Activated T-cell treated with anti-CD3 and anti-CD28 coated beads for 1 hour (primary cell): ENCODE results near the gene STXBP5.
"Not testable (repeated sequence)": the region's sequence is repeated elsewhere in the genome, so short reads cannot be mapped to it uniquely, and the experiment has no call there.

Experiments used
- DNase-seq: peaks from one replicate; pipeline ENCODE4 v3.0.0-alpha.2; 2020; ENCODE audit warnings: low read depth

The STXBP5 gene

GRCh38 chr6:147298461-147298860, 94.2 kb downstream of the STXBP5 start:
- DNase-seq = no peak

DNA sequence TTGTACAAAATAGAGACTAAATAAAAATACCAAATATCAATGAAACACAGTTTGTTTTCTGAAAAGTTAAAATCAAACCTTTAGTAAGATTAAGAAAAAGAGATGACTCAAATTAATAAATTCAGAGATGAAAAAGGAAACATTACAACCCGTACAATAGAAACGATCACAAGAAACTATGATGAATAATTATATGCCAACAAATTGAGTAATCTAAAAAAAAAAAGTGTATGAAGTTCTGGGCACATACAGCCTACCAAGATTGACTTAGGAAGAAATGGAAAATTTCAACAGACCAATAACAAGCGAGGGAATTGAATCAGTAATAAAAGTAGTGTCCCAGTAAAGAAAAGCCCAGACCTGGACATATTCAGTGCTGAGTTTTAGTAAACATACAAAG, 94.8 kb downstream of the STXBP5 start:
- DNase-seq = no peak

DNA sequence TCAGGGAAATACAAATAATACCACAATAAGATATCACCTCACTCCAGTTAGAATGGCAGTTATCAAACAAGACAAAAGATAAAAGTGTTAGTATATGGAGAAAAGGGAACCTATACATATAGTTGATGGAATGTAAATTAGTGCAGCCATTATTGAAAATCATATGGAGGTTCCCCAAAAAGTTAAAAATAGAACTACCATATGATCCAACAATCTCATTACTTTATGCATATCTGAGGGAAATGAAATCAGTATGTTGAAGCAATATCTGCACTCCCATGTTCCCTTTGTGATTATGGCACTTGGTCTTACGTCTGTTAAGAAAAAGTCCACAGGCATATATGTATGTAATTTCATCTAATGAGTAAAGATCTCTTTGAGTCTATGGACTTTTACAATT, 96.9 kb downstream of the STXBP5 start:
- no peak for DNase-seq

GRCh38 chr6:147304016-147304415, 99.8 kb downstream of the STXBP5 start:
- no peak for DNase-seq

- DNase-seq = no peak
These were observed 106.3 kb downstream of the STXBP5 start for GRCh38 chr6:147310521-147310920.

DNA sequence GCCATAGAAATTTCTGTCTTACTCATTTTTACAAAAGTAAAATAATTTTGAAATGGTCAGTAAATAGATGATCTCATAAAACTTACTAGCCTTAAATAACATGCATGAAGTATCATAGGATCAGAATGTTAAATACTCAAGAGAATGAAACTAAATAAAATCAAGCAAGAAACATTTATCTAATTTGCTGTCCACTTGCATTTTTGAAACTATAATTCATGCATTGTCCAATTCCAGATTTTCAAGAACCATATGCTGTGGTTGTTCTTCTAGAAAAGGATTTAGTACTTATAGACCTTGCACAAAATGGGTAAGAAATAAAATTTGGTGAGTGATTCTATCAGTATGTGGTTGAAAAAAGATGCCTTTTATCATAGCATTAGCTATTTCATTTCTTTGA, 107.0 kb downstream of the STXBP5 start:
- DNase-seq = no peak

- no peak for DNase-seq
These were observed 117.0 kb downstream of the STXBP5 start for GRCh38 chr6:147321260-147321659.

DNA sequence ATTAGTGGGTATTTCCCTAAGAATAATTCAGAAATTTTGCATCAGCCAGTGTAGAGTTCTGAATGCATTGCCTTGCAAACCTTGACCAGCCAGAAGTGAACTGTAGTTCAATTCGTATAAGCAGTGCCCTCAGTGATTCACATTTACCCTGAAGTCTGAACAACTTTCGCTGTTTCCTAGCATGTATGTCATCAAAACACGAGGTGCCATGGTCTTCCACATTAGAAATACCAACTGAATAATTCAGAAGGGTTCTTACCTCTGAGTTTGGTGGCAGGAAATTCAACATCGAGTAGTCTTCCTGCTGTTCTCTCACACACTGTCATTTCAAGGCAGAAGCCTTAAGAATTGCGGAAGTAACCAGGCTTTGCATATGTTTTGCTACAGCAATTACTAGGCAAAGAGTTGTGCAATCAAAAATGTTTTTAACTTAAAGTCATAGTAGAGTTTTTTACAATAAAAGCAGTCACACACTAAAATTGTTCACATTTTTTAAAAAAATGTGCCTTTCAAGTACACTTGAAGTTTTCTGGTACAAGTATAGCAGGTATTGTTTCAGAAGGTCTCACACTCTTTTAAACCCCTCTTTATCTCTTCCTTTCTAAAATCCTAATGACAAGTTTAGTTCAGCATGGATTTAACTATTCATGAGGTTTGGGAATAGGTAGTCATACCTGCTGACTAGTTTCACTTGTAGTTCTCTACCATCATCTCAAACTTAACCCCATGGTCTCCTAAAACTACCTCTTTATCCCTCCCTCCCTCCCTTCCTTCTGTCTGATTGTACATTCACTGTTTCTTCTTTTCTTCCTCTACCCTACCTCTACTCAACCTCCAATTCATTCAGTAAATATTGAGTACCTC, 118.3 kb downstream of the STXBP5 start:
- no peak for DNase-seq

- no peak for DNase-seq
These were observed 121.3 kb downstream of the STXBP5 start for GRCh38 chr6:147325557-147325956.

DNA sequence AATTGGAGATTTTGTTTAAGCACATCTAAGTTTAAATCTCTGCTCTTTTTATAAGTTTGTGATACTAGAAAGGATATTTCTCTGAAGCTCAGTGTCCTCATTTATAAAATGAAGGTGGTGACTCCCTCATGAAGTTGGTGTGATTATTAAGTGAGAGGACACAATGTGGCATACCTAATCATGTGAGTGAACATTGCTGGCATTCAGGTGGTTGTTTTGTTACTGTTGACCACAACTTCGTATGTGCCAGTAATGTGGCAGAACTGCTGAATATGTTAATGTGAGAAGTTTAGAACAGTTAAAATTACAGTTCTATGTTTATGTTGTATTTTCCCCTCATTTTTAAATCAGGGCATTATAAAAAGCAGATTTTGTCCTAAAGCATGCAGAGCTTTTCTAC, 127.2 kb downstream of the STXBP5 start:
- DNase-seq = no peak

GRCh38 chr6:147337921-147338320, 133.7 kb downstream of the STXBP5 start:
- no peak for DNase-seq

DNA sequence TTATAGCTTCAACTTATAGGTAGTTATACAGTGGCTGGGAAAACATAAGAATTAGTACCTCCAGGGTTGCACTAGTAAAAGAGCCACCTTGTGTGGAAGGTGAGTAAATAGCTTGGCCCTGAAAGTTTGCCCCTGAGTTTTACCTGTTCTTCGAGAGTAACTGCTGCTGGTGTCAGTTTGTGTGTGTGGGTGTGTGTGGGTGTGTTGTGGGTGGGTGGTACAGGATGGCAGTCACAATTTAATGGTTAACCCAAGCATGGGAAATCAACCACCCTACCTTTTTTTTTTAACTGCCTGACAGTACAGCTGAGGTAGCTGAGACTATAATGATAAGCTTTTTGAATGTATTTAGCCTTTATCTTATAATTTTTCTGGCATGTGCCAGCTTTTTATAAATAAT, 137.3 kb downstream of the STXBP5 start:
- no peak for DNase-seq

- DNase-seq = no peak
These were observed 141.7 kb downstream of the STXBP5 start for GRCh38 chr6:147345902-147346301.

- no peak for DNase-seq
These were observed 143.1 kb downstream of the STXBP5 start for GRCh38 chr6:147347179-147347881.

- no peak for DNase-seq
These were observed 143.8 kb downstream of the STXBP5 start for GRCh38 chr6:147347882-147348575.

DNA sequence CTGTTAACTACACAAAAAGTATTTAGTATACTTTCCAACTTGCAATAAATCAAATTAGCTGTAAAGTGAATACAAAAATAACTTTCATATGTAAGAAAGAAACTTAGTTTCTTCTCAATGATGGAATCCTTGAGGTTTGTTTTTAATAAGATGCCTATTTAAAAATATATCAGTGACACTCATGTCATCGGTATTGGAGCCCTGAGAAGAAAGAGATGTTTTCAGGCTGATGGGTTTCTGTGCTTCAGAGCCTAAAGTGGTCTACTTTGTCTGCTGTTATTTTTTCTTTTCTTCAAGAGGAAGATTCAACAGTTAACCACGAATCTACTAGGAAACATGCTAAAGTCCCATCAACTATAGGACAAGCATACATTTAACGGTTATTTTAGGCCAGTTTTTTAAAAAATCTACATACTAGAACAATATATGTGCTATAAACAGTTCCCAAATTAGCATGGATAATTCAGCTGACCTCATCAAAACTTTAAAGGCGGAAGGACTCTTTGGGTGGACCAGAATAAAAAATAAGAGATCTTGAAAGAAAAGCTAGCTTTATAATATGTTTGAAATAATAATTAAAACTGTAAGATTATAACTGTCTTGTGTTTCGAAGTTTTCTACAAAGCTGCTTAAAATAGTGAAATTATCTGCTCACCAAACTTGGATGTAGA, 157.2 kb downstream of the STXBP5 start:
- no peak for DNase-seq

- no peak for DNase-seq
These were observed 162.1 kb downstream of the STXBP5 start for GRCh38 chr6:147366290-147366689.

- no peak for DNase-seq
These were observed 167.1 kb downstream of the STXBP5 start for GRCh38 chr6:147371325-147371724.

GRCh38 chr6:147372806-147373205, 168.6 kb downstream of the STXBP5 start:
- no peak for DNase-seq

DNA sequence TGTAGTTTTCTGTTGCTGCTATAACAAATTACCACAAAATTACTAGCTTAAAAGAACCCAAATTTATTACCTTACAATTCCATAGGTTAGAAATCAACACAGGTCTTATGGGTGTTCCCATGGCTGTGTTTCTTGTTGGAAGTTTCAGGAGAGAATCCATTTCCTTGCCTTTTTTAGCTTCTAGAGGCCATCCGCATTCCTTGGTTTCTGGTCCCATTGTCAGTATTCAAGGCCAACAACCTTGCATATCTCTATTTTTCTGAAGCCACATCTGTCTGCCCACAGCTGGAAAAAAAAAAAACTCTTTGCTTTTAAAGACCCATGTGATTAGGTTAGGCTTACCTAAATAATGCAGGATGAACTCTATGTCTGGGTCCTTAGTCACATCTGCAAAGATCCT, 174.6 kb downstream of the STXBP5 start:
- no peak for DNase-seq

GRCh38 chr6:147380841-147381240, 176.6 kb downstream of the STXBP5 start:
- not testable (repeated sequence) for DNase-seq

GRCh38 chr6:147381712-147382111, 177.5 kb downstream of the STXBP5 start:
- DNase-seq = no peak
